Thyroid gland (tissue), 4 donors: ENCODE measurements around the gene MREG. TPM values are rescaled to one million over a fixed set of nuclear protein-coding genes. Genes with fewer than 3 reads are reported as not detected.

Source experiments
- DNase-seq, 2 donors: peaks; one replicate each; pipeline ENCODE4 v3.0.0-alpha.2; 2019
- H3K27ac ChIP-seq, 3 donors: fragments of 200-600 bp; sonication (generic); 1 replicate in 2 of 3; 2 replicates in 1 of 3; pipeline ENCODE4 v1.5.1; 2016 to 2019; ENCODE audit warnings: mild to moderate bottlenecking in 1 of 3, moderate library complexity in 1 of 3
- H3K27me3 ChIP-seq: fragments of 200-600 bp; sonication (generic); one replicate; pipeline ENCODE4 v1.5.1; 2019
- H3K36me3 ChIP-seq, 2 donors: fragments of 200-600 bp; sonication (generic); one replicate each; pipeline ENCODE4 v1.5.1; 2016 to 2019
- H3K4me1 ChIP-seq, 2 donors: fragments of 200-600 bp; sonication (generic); one replicate each; pipeline ENCODE4 v1.5.1; 2017 to 2019
- H3K4me3 ChIP-seq, 3 donors: fragments of 200-600 bp; sonication (generic); replicated peaks in 1 of 3; 1 replicate in 2 of 3; 2 replicates in 1 of 3; pipeline ENCODE4 v1.5.1; 2016; ENCODE audit warnings: mild to moderate bottlenecking in 1 of 3
- H3K9me3 ChIP-seq: fragments of 200-600 bp; sonication (generic); one replicate; pipeline ENCODE4 v1.5.1; 2017
- CTCF ChIP-seq, 6 experiments: fragments of 200-600 bp in 3 of 6; fragments of 450-650 bp in 3 of 6; sonication (generic) in 3 of 6; IDR thresholded peaks; one replicate each; pipeline ENCODE4 v1.5.1; 2016 to 2019; ENCODE audit warnings: antibody characterized with exemption in 6 of 6, mild to moderate bottlenecking in 2 of 6, inconsistent platforms in 1 of 6, moderate library complexity in 1 of 6
- POLR2A ChIP-seq, 2 donors: fragments of 450-650 bp; IDR thresholded peaks; one replicate each; pipeline ENCODE4 v1.6.1; 2017; ENCODE audit warnings: antibody characterized with exemption in 2 of 2, mild to moderate bottlenecking in 2 of 2, moderate library complexity in 1 of 2
- WGBS, 2 donors: methylation state at CpG; one replicate each; pipeline ENCODE4 v1.1.5; 2017; 5-methylcytosine and 5-hydroxymethylcytosine counted together
- intact Hi-C: fragments of 100-400 bp; cut with DNase I; formaldehyde crosslinking; loops from one replicate; pipeline ENCODE4 v1.15.1; 2023
- total RNA-seq, 4 donors: library from RNA; depleted of rRNA; stranded (reverse); fragments of >200 nt; gene quantifications; one replicate each; pipeline ENCODE4 v1.2.3, GENCODE V29; 2016

The MREG gene
- total RNA-seq, 4 donors from 2014 or later, result 4.4 to 5.4 (median 5.2) TPM

DNA sequence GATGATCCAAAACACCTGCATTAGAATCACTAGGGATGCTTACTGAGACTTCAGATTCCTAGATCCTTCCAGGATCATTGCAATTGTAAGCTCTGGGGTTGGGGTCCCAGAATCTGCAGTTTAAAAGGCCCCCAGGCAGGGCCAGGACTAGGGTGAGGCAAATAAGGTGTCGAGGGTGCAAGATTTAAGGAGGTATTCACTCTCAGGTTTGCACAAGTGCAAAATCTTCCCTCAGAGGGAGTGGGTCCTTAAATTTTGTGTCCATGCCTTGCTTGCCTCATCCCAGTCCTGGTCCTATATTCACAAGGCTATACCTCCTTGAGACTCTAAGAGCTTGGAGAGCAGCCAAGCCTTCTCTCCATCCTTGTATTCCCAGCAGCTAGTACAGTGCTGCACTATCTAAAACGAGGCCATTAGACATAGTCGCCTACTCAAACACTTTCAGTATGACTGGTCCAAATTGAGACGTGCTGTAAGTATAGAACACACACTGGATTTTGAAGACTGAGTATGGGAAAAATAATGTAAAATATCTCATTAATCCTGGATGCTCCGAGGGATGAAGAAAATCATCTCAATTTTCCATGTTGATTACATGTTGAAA lies 31.6 kb upstream of the MREG start:
- intact Hi-C loops, result no loop called here
- Histone ChIP-seq H3K27me3 (no peaks in the 10 kb centered on the region), H3K36me3 (no peaks in the 10 kb centered on the region), H3K4me1 (peaks cover 0 to 9% of the 10 kb centered on the region in 2 donors), H3K9me3 (no peaks in the 10 kb centered on the region), H3K27ac (no peak overlapping the region), H3K4me3 (no peak overlapping the region)
- DNase-seq, result peak; percentile 37 to 41
- 47 to 50% methylated on average over 5 of the region's 5 CpGs for WGBS, 2 donors
- TF ChIP-seq POLR2A (IDR thresholded peaks at IDR 0.05) (no peak), CTCF (IDR thresholded peaks at IDR 0.05) (no peak)

DNA sequence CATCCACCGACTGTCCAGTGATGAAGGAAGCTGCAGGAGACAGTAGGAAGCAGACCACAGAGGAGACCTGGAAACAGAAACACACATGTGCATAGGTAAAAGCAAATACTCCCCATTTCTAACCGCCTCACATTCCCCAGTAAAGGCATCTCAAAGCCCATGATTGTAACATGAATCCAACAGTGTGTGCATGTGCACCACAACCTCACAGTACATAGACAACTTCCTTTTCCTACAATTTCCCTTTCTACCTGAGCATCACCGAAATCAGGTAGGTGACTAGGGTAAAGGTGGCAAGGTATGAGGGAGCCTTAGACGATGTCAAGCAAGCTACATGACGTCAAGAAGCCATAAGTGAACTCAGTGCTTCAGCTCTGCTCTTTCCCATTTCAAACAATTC lies 30.6 kb upstream of the MREG start:
- no peaks in the 10 kb centered on the region for H3K36me3 ChIP-seq
- TF ChIP-seq POLR2A (IDR thresholded peaks at IDR 0.05) (no peak), CTCF (IDR thresholded peaks at IDR 0.05) (no peak)

GRCh38 chr2:216041438-216041837 lies 28.1 kb upstream of the MREG start:
- H3K9me3 ChIP-seq, result no peaks in the 10 kb centered on the region
- H3K4me3 ChIP-seq, result no peak overlapping the region
- WGBS, 2 donors, result 100% methylated on average over 2 of the region's 2 CpGs
- H3K27me3 ChIP-seq, result no peaks in the 10 kb centered on the region
- DNase-seq, result no peak
- intact Hi-C loops, result no loop called here
- H3K4me1 ChIP-seq, result peaks cover 0 to 9% of the 10 kb centered on the region in 2 donors
- no peaks in the 10 kb centered on the region for H3K36me3 ChIP-seq
- TF ChIP-seq POLR2A (IDR thresholded peaks at IDR 0.05) (no peak), CTCF (IDR thresholded peaks at IDR 0.05) (no peak)
- no peak overlapping the region for H3K27ac ChIP-seq

More for the DNA sequence above, 30.6 kb upstream of the MREG start:
- Histone ChIP-seq H3K9me3 (no peaks in the 10 kb centered on the region), H3K4me1 (peaks cover 0 to 9% of the 10 kb centered on the region in 2 donors), H3K27me3 (no peaks in the 10 kb centered on the region), H3K4me3 (no peak overlapping the region), H3K27ac (no peak overlapping the region)
- intact Hi-C loops, result no loop called here
- 95 to 97% methylated on average over 5 of the region's 5 CpGs for WGBS, 2 donors
- no peak for DNase-seq

GRCh38 chr2:216039918-216040317 lies 26.6 kb upstream of the MREG start:
- H3K4me3 ChIP-seq, result no peak overlapping the region

More at GRCh38 chr2:216039918-216040317, 26.6 kb upstream of the MREG start:
- intact Hi-C loops, result no loop called here
- no peak overlapping the region for H3K27ac ChIP-seq
- no peaks in the 10 kb centered on the region for H3K36me3 ChIP-seq
- TF ChIP-seq POLR2A (IDR thresholded peaks at IDR 0.05) (no peak), CTCF (IDR thresholded peaks at IDR 0.05) (no peak)
- 94 to 97% methylated on average over 3 of the region's 3 CpGs for WGBS, 2 donors
- DNase-seq, result no peak
- H3K27me3 ChIP-seq, result no peaks in the 10 kb centered on the region
- H3K9me3 ChIP-seq, result no peaks in the 10 kb centered on the region
- peaks cover 0 to 8% of the 10 kb centered on the region in 2 donors for H3K4me1 ChIP-seq
